DMS79 (cell line): ENCODE results near the gene FAM72D.
"Not testable (repeated sequence)": the region's sequence is repeated elsewhere in the genome, so short reads cannot be mapped to it uniquely, and the experiment has no call there.

Experiments
- DNase-seq: peaks from one replicate; lab custom pipeline; 2025; lab: John Stamatoyannopoulos, UW

The FAM72D gene

GRCh38 chr1:145146308-145146707 lies 50.5 kb downstream of the FAM72D start:
- DNase-seq = not testable (repeated sequence)

- DNase-seq = not testable (repeated sequence)
Observed at GRCh38 chr1:145147172-145147571, 51.4 kb downstream of the FAM72D start.

GRCh38 chr1:145155421-145155820 lies 59.6 kb downstream of the FAM72D start:
- not testable (repeated sequence) for DNase-seq

- DNase-seq = not testable (repeated sequence)
Observed at GRCh38 chr1:145155873-145156272, 60.1 kb downstream of the FAM72D start.

GRCh38 chr1:145156891-145157610 lies 61.3 kb downstream of the FAM72D start:
- DNase-seq = not testable (repeated sequence)

- not testable (repeated sequence) for DNase-seq
Observed at GRCh38 chr1:145157715-145158114, 61.9 kb downstream of the FAM72D start.

- not testable (repeated sequence) for DNase-seq
Observed at GRCh38 chr1:145161046-145161752, 65.4 kb downstream of the FAM72D start.
